Upper lobe of left lung (tissue), 6 donors: Measurements from ENCODE around the gene SPINK4. TPM values are rescaled to one million over a fixed set of nuclear protein-coding genes. Genes with fewer than 3 reads are reported as not detected.

Experiments used
- ATAC-seq, 2 donors: fragments of 200-7000 bp; cut with Tn5 transposase; one replicate each; pipeline ENCODE4 v1.9.1; 2022; ENCODE audit warnings: mild to moderate bottlenecking in 2 of 2, moderate library complexity in 2 of 2; ENCODE audit not compliant: low FRiP score in 2 of 2
- DNase-seq, 2 donors: peaks; one replicate each; pipeline ENCODE4 v3.0.0-alpha.2; 2019 to 2020
- H3K27ac ChIP-seq, 4 donors: fragments of 200-600 bp; sonication (generic); one replicate each; pipeline ENCODE4 v1.5.1; 2016 to 2019
- H3K27me3 ChIP-seq, 4 donors: fragments of 200-600 bp; sonication (generic); one replicate each; pipeline ENCODE4 v1.5.1; 2017 to 2019
- H3K36me3 ChIP-seq, 4 donors: fragments of 200-600 bp; sonication (generic); one replicate each; pipeline ENCODE4 v1.5.1; 2016 to 2019
- H3K4me1 ChIP-seq, 4 donors: fragments of 200-600 bp; sonication (generic); one replicate each; pipeline ENCODE4 v1.5.1; 2018 to 2019
- H3K4me3 ChIP-seq, 4 donors: fragments of 200-600 bp; sonication (generic); one replicate each; pipeline ENCODE4 v1.5.1; 2017 to 2019; ENCODE audit warnings: mild to moderate bottlenecking in 2 of 4, moderate library complexity in 1 of 4
- H3K9me3 ChIP-seq, 4 donors: fragments of 200-600 bp; sonication (generic); one replicate each; pipeline ENCODE4 v1.5.1; 2018 to 2019
- EP300 ChIP-seq, 4 donors: sonication (generic); formaldehyde crosslinking; IDR thresholded peaks; one replicate each; pipeline ENCODE4 v1.5.1; 2017; ENCODE audit warnings: antibody characterized with exemption in 4 of 4, control low read depth in 2 of 4
- POLR2A ChIP-seq, 4 donors: fragments of 450-650 bp; IDR thresholded peaks; one replicate each; pipeline ENCODE4 v1.5.1; 2016 to 2017; ENCODE audit warnings: antibody characterized with exemption in 4 of 4, mild to moderate bottlenecking in 2 of 4
- POLR2AphosphoS5 ChIP-seq, 2 donors: sonication (generic); formaldehyde crosslinking; IDR thresholded peaks; one replicate each; pipeline ENCODE4 v1.5.1; 2017; ENCODE audit warnings: antibody characterized with exemption in 2 of 2
- WGBS, 2 donors: methylation state at CpG; one replicate each; pipeline ENCODE4 v1.1.5; 2017 to 2018; 5-methylcytosine and 5-hydroxymethylcytosine counted together
- total RNA-seq, 6 donors: library from RNA; depleted of rRNA in 4 of 6; stranded (reverse); fragments of >200 nt in 4 of 6; gene quantifications; one replicate each; pipeline versions ENCODE4 v1.1.0 to v1.2.1, GENCODE V29; 2016 to 2021
- TF ChIP-seq, protein P1 (sequence below), 6 experiments: fragments of 450-650 bp in 4 of 6; fragments of 200-600 bp in 2 of 6; sonication (generic) in 2 of 6; IDR thresholded peaks; one replicate each; pipeline ENCODE4 v1.5.1; 2016 to 2019; ENCODE audit warnings: antibody characterized with exemption in 6 of 6
- donor health status: DM: no; HTN: no; CAD: no; lungs with moderate emphysema.
- donor health status: DM: no; HTN: yes; CAD: no; lungs with severe emphysema.

The SPINK4 gene
- total RNA-seq, 6 donors from 2014 or later, result not detected

DNA sequence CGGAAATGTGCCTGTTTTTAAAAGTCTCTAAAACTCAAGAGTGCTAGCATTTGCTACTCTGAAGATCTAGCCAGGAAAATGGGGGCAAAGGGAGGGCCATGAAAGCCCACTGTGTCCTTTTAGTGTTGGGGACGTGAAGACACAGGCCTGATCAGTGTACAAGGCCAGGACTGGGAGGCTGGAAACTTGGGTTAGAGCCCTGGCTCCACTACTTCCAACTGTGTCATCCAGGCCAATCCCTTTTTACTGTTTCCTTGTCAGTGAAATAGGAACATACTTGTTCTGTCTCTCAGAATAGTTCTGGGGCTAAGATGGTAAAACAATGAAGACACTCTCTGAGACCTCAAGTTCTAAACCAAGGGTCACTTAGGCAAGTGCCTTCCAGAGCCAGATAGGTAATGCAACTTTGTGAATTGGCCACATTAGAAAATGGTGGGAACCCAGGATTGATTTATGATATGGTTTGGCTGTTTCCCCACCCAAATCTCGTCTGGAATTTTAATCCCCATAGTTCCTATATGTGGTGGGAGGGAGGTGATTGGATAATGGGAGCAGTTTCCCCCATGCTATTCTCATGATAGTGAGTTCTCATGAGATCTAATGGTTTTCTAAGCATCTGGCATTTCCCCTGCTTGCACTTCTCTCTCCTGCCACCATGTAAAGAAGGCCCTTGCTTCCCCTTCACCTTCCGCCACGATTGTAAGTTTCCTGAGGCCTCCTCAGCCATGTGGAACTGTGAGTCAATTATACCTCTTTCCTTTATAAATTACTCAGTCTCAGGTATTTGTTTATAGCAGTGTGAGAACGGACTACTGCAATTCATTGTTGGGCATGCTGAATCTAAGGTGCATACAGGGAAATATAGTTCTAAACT is 42.5 kb upstream of the SPINK4 start:
- Histone ChIP-seq H3K4me3 (no peak overlapping the region), H3K36me3 (no peaks in the 10 kb centered on the region), H3K4me1 (no peaks in the 10 kb centered on the region), H3K27me3 (no peaks in the 10 kb centered on the region), H3K27ac (no peak overlapping the region), H3K9me3 (no peaks in the 10 kb centered on the region)
- TF ChIP-seq EP300 (IDR thresholded peaks at IDR 0.05) (no peak), POLR2A (IDR thresholded peaks at IDR 0.05) (no peak), POLR2AphosphoS5 (IDR thresholded peaks at IDR 0.05) (no peak)
- TF ChIP-seq, protein P1, sequence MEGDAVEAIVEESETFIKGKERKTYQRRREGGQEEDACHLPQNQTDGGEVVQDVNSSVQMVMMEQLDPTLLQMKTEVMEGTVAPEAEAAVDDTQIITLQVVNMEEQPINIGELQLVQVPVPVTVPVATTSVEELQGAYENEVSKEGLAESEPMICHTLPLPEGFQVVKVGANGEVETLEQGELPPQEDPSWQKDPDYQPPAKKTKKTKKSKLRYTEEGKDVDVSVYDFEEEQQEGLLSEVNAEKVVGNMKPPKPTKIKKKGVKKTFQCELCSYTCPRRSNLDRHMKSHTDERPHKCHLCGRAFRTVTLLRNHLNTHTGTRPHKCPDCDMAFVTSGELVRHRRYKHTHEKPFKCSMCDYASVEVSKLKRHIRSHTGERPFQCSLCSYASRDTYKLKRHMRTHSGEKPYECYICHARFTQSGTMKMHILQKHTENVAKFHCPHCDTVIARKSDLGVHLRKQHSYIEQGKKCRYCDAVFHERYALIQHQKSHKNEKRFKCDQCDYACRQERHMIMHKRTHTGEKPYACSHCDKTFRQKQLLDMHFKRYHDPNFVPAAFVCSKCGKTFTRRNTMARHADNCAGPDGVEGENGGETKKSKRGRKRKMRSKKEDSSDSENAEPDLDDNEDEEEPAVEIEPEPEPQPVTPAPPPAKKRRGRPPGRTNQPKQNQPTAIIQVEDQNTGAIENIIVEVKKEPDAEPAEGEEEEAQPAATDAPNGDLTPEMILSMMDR (IDR thresholded peaks at IDR 0.05), result no peak
- WGBS, 2 donors, result 67 to 77% methylated on average over 6 of the region's 6 CpGs
- DNase-seq (no peak), ATAC-seq (peak in 1 of 2 donors; percentile 74)

DNA sequence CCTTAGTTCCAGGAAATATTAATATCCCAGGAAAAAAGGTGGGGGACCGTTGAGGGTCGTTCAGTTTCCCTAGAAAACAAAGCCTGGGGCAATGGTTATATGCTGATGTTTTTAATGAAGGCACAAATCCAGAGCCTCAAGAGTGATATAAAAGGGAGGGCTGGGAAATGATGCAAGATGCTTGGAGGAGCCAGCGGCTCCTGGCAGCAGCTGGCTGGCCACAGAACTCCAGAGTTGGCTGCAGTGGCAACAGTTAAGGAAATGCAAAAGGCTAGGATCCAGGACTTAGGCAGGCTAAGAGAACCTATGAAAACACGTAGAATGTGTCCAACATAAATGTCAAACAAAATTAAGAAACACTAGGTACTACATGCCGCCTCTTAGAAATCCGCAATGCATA is 41.8 kb upstream of the SPINK4 start:
- Histone ChIP-seq H3K4me3 (no peak overlapping the region), H3K27me3 (no peaks in the 10 kb centered on the region), H3K36me3 (no peaks in the 10 kb centered on the region), H3K27ac (no peak overlapping the region), H3K9me3 (no peaks in the 10 kb centered on the region), H3K4me1 (no peaks in the 10 kb centered on the region)
- no peak for DNase-seq
- no peak for TF ChIP-seq POLR2AphosphoS5 (IDR thresholded peaks at IDR 0.05)
- TF ChIP-seq EP300 (IDR thresholded peaks at IDR 0.05), result no peak
- TF ChIP-seq POLR2A (IDR thresholded peaks at IDR 0.05), result no peak
- TF ChIP-seq, protein P1 (IDR thresholded peaks at IDR 0.05), result no peak
- ATAC-seq, result peak in 1 of 2 donors; percentile 86
- WGBS, 2 donors, result 72 to 85% methylated on average over 6 of the region's 6 CpGs

DNA sequence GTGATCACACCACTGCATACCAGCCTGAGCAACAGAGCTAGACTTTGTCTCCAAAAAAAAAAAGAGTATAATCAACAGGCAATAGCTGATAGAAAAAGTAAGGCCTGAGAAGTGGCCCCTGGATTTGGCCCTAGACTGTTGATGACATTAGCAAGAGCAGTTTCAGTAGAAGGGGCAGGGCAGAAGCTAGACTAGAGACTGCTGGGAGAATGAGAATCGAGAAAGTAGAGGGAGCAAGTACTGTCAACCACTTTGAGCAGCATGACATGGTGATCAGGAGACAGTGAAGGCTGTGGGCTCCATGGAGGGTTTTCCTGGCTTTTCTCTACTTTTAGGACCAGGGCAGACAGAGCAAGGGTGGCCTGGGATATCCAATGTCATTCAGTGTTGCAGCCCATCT is 37.9 kb upstream of the SPINK4 start:
- H3K9me3 ChIP-seq, result no peaks in the 10 kb centered on the region
- no peaks in the 10 kb centered on the region for H3K4me1 ChIP-seq
- WGBS, 2 donors, result 96% methylated on average over 1 of the region's 1 CpG
- ATAC-seq (no peak), DNase-seq (no peak)
- no peak overlapping the region for H3K27ac ChIP-seq
- TF ChIP-seq POLR2AphosphoS5 (IDR thresholded peaks at IDR 0.05) (no peak), POLR2A (IDR thresholded peaks at IDR 0.05) (no peak), EP300 (IDR thresholded peaks at IDR 0.05) (no peak)
- TF ChIP-seq, protein P1 (IDR thresholded peaks at IDR 0.05), result no peak
- no peaks in the 10 kb centered on the region for H3K27me3 ChIP-seq
- H3K4me3 ChIP-seq, result no peak overlapping the region
- H3K36me3 ChIP-seq, result no peaks in the 10 kb centered on the region

DNA sequence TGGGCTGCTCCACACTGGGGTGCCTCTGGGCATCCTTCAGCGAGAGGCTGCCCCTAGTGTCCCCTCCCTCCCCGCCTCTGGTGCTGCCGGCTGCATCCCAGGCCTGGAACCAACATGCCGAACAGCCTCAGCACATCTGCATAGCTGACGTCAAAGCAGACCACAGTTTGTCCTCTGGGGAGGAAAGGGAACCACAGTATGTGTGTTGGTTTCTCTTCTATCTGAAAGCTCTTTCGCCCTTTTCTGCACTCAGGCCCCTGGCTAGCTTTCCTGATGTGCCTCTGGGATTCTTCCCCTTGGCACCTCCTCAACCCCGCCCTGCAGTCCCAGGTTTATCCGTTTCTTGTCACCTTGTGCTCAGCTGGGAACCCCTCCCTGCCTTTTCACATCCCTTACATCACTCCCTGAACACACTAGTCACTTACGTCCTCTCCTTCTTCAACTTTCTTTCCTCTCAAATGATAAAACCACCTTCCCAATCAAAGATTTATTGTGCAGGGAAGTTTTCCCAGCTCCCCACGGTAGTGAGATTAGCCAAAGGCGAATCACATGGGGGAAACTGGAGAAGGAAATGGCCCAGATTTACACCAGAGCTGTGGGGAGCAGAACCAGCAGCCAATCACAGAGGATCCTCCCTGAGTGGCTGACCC is 37.3 kb upstream of the SPINK4 start:
- no peak overlapping the region for H3K4me3 ChIP-seq
- 45 to 48% methylated on average over 9 to 11 of the region's 11 CpGs for WGBS, 2 donors

More for the DNA sequence above, 37.3 kb upstream of the SPINK4 start:
- TF ChIP-seq, protein P1 (IDR thresholded peaks at IDR 0.05), result no peak
- TF ChIP-seq POLR2A (IDR thresholded peaks at IDR 0.05) (no peak), EP300 (IDR thresholded peaks at IDR 0.05) (no peak), POLR2AphosphoS5 (IDR thresholded peaks at IDR 0.05) (no peak)
- H3K4me1 ChIP-seq, result no peaks in the 10 kb centered on the region
- no peaks in the 10 kb centered on the region for H3K36me3 ChIP-seq
- ATAC-seq (peak; percentile 57 to 91), DNase-seq (peak; percentile 52 to 63)
- H3K27ac ChIP-seq, result no peak overlapping the region
- H3K9me3 ChIP-seq, result no peaks in the 10 kb centered on the region
- no peaks in the 10 kb centered on the region for H3K27me3 ChIP-seq
